GM23338 (cell line): ENCODE data around the gene BMS1. TPM values are rescaled to one million over a fixed set of nuclear protein-coding genes. Genes with fewer than 3 reads are reported as not detected.

Source experiments
- ATAC-seq: fragments of 200-7000 bp; cut with Tn5 transposase; 3 replicates; pipeline ENCODE4 v1.9.1; 2020
- DNase-seq: peaks from one replicate; pipeline ENCODE4 v3.0.0-alpha.2; 2015; ENCODE audit warnings: low spot score
- H2AFZ ChIP-seq: fragments of 200-600 bp; sonication (generic); 2 replicates; pipeline ENCODE4 v1.8.0; 2016; ENCODE audit warnings: antibody characterized with exemption, mild to moderate bottlenecking, moderate library complexity
- H3F3A ChIP-seq: fragments of 200-600 bp; sonication (generic); replicated peaks from 2 replicates; pipeline ENCODE4 v1.8.0; 2017; ENCODE audit warnings: antibody characterized with exemption, mixed run types, low read depth
- H3K27ac ChIP-seq: fragments of 200-600 bp; sonication (generic); 2 replicates; pipeline ENCODE4 v1.6.1; 2016; ENCODE audit warnings: low read depth
- H3K27me3 ChIP-seq: fragments of 200-600 bp; sonication (generic); 2 replicates; pipeline ENCODE4 v1.8.0; 2016; ENCODE audit warnings: mild to moderate bottlenecking, mixed run types, moderate library complexity; ENCODE audit not compliant: insufficient read depth
- H3K36me3 ChIP-seq: fragments of 200-600 bp; sonication (generic); 2 replicates; pipeline ENCODE4 v1.8.0; 2016; ENCODE audit warnings: mild to moderate bottlenecking; ENCODE audit not compliant: insufficient read depth
- H3K4me1 ChIP-seq: fragments of 200-600 bp; sonication (generic); 2 replicates; pipeline ENCODE4 v1.8.0; 2016; ENCODE audit warnings: mild to moderate bottlenecking, moderate library complexity; ENCODE audit not compliant: insufficient read depth
- H3K4me2 ChIP-seq: fragments of 200-600 bp; sonication (generic); 2 replicates; pipeline ENCODE4 v1.7.1; 2017; ENCODE audit warnings: mixed run types
- H3K4me3 ChIP-seq: fragments of 200-600 bp; sonication (generic); 2 replicates; pipeline ENCODE4 v1.6.1; 2016; ENCODE audit warnings: mixed run types
- H3K79me2 ChIP-seq: fragments of 200-600 bp; sonication (generic); replicated peaks from 2 replicates; pipeline ENCODE4 v1.8.0; 2017; ENCODE audit warnings: mild to moderate bottlenecking; ENCODE audit not compliant: insufficient read depth
- H3K9me2 ChIP-seq: fragments of 200-600 bp; sonication (generic); 2 replicates; pipeline ENCODE4 v1.8.0; 2017; ENCODE audit not compliant: insufficient read depth
- H4K20me1 ChIP-seq: fragments of 200-600 bp; sonication (generic); replicated peaks from 2 replicates; pipeline ENCODE4 v1.8.0; 2017; ENCODE audit warnings: mild to moderate bottlenecking; ENCODE audit not compliant: insufficient read depth
- H3K27ac Mint-ChIP-seq: 2 replicates; pipeline ENCODE4 v1.8.0; 2020; ENCODE audit warnings: inconsistent platforms, mild to moderate bottlenecking, moderate library complexity, mixed read lengths
- H3K27me3 Mint-ChIP-seq: 3 replicates; pipeline ENCODE4 v1.8.0; 2022; ENCODE audit warnings: low read depth, mild to moderate bottlenecking, moderate library complexity, mixed read lengths, inconsistent platforms; ENCODE audit not compliant: insufficient read depth, poor library complexity
- H3K36me3 Mint-ChIP-seq: 3 replicates; pipeline ENCODE4 v1.8.0; 2021; ENCODE audit warnings: low read depth, mild to moderate bottlenecking, inconsistent platforms, moderate library complexity, mixed read lengths
- H3K4me1 Mint-ChIP-seq: 3 replicates; pipeline ENCODE4 v1.8.0; 2020; ENCODE audit warnings: mild to moderate bottlenecking, inconsistent platforms, mixed read lengths
- H3K4me3 Mint-ChIP-seq: 3 replicates; pipeline ENCODE4 v1.8.0; 2021; ENCODE audit warnings: moderate library complexity, mild to moderate bottlenecking, inconsistent platforms, mixed read lengths
- H3K9me3 Mint-ChIP-seq: 3 replicates; pipeline ENCODE4 v1.8.0; 2020; ENCODE audit warnings: moderate library complexity, mild to moderate bottlenecking, inconsistent platforms, mixed read lengths
- CREB1 ChIP-seq: fragments of 250-450 bp; sonication (Bioruptor Pico); IDR thresholded peaks from 2 replicates; pipeline ENCODE4 v1.5.0; 2020; ENCODE audit warnings: low read depth, mild to moderate bottlenecking, moderate library complexity
- CTCF ChIP-seq, 2 experiments: fragments of 200-600 bp in 1 of 2; sonication (generic) in 1 of 2; conservative IDR thresholded peaks; 2 replicates each; pipeline versions ENCODE4 v1.5.1 to v1.6.1; 2016 to 2017; ENCODE audit warnings: antibody characterized with exemption in 2 of 2, low read depth in 2 of 2, mild to moderate bottlenecking in 2 of 2, moderate library complexity in 1 of 2
- ETS1 ChIP-seq: IDR thresholded peaks from 2 replicates; pipeline ENCODE4 v1.6.1; 2016; ENCODE audit warnings: antibody characterized with exemption
- EZH2phosphoT487 ChIP-seq: fragments of 200-600 bp; sonication (generic); IDR thresholded peaks from one replicate; pipeline ENCODE4 v1.8.1; 2018; ENCODE audit warnings: antibody characterized with exemption; ENCODE audit not compliant: unreplicated experiment
- JUNB ChIP-seq: IDR thresholded peaks from one replicate; pipeline ENCODE4 v1.6.1; 2016; ENCODE audit warnings: antibody characterized with exemption; ENCODE audit not compliant: unreplicated experiment
- POLR2AphosphoS5 ChIP-seq: IDR thresholded peaks from 2 replicates; pipeline ENCODE4 v1.6.1; 2016; ENCODE audit warnings: antibody characterized with exemption, low read depth
- STAT1 ChIP-seq: IDR thresholded peaks from one replicate; pipeline ENCODE4 v1.6.1; 2016; ENCODE audit warnings: antibody characterized with exemption; ENCODE audit not compliant: unreplicated experiment
- ZNF331 ChIP-seq: fragments of 250-450 bp; sonication (Bioruptor Pico); IDR thresholded peaks from 2 replicates; pipeline ENCODE4 v1.5.0; 2020; ENCODE audit warnings: low read depth, mild to moderate bottlenecking, moderate library complexity
- ZNF462 ChIP-seq: fragments of 250-450 bp; sonication (Bioruptor Pico); IDR thresholded peaks from 2 replicates; pipeline ENCODE4 v1.5.0; 2020; ENCODE audit warnings: mild to moderate bottlenecking, moderate library complexity
- polyA plus RNA-seq: library from polyadenylated mRNA; unstranded; fragments of >200 nt; fragmentation: Nextera tagmentation; extraction: Ambion mirVana; gene quantifications from 2 replicates; pipeline ENCODE4 v1.2.1, GENCODE V29; 2016
- total RNA-seq: library from RNA; depleted of rRNA; stranded (reverse); fragments of >200 nt; shearing (Covaris generic); gene quantifications from 2 replicates; pipeline ENCODE4 v1.2.3, GENCODE V29; 2014

The BMS1 gene
- total and polyA plus RNA-seq, 2 experiments from 2014 or later, result 26.4 to 37.7 TPM

GRCh38 chr10:42734536-42734935 is 48.1 kb upstream of the BMS1 start:
- DNase-seq (no peak), ATAC-seq (no peak)
- Histone ChIP-seq H3K9me2 (no peaks in the 10 kb centered on the region), H3K4me3 (no peak overlapping the region), H3K4me2 (no peak overlapping the region), H3K4me1 (no peaks in the 10 kb centered on the region), H2AFZ (no peak overlapping the region), H3K79me2 (no peaks in the 10 kb centered on the region), H3F3A (no peaks in the 10 kb centered on the region), H3K36me3 (no peaks in the 10 kb centered on the region), H3K27me3 (no peaks in the 10 kb centered on the region), H4K20me1 (no peaks in the 10 kb centered on the region), H3K27ac (no peak overlapping the region)
- H3K4me1 Mint-ChIP-seq, result no peaks in the 10 kb centered on the region
- no peak overlapping the region for H3K4me3 Mint-ChIP-seq
- H3K27ac Mint-ChIP-seq, result no peak overlapping the region
- H3K36me3 Mint-ChIP-seq, result peaks cover 11% of the 10 kb centered on the region; the same call in 2 of the 3 replicates
- peaks cover 74% of the 10 kb centered on the region for H3K9me3 Mint-ChIP-seq
- no peaks in the 10 kb centered on the region for H3K27me3 Mint-ChIP-seq
- TF ChIP-seq EZH2phosphoT487 (no peak), ETS1 (no peak), POLR2AphosphoS5 (no peak)

GRCh38 chr10:42738679-42739078 is 43.9 kb upstream of the BMS1 start:
- H3K36me3 Mint-ChIP-seq, result peaks cover 5% of the 10 kb centered on the region
- H2AFZ ChIP-seq, result no peak overlapping the region
- no peaks in the 10 kb centered on the region for H3K4me1 ChIP-seq
- no peak overlapping the region for H3K4me3 Mint-ChIP-seq
- no peak overlapping the region for H3K27ac Mint-ChIP-seq
- H3K9me3 Mint-ChIP-seq, result peaks cover 73% of the 10 kb centered on the region
- H3K27me3 ChIP-seq, result no peaks in the 10 kb centered on the region
- no peak overlapping the region for H3K27ac ChIP-seq
- no peaks in the 10 kb centered on the region for H3K4me1 Mint-ChIP-seq
- no peaks in the 10 kb centered on the region for H4K20me1 ChIP-seq
- no peaks in the 10 kb centered on the region for H3K27me3 Mint-ChIP-seq
- H3K4me2 ChIP-seq, result no peak overlapping the region
- DNase-seq (no peak), ATAC-seq (no peak)
- H3K36me3 ChIP-seq, result no peaks in the 10 kb centered on the region
- no peaks in the 10 kb centered on the region for H3F3A ChIP-seq
- no peaks in the 10 kb centered on the region for H3K79me2 ChIP-seq
- no peaks in the 10 kb centered on the region for H3K9me2 ChIP-seq
- no peak overlapping the region for H3K4me3 ChIP-seq
- TF ChIP-seq JUNB, result no peak
- TF ChIP-seq CREB1 (CRISPR knock-in tag), result no peak
- TF ChIP-seq POLR2AphosphoS5, result no peak
- no peak for TF ChIP-seq ZNF462 (CRISPR knock-in tag)
- no peak for TF ChIP-seq ETS1
- TF ChIP-seq ZNF331 (CRISPR knock-in tag), result no peak
- TF ChIP-seq STAT1, result no peak
- no peak for TF ChIP-seq CTCF (conservative IDR thresholded peaks at IDR 0.05; ENCODE audit: low read depth in 2 of 2)
